Motor neuron (in vitro differentiated cells): Measurements from ENCODE around the gene PGLYRP4. TPM values are rescaled to one million over a fixed set of nuclear protein-coding genes. Genes with fewer than 3 reads are reported as not detected.
"Not testable (repeated sequence)": the region's sequence is repeated elsewhere in the genome, so short reads cannot be mapped to it uniquely, and the experiment has no call there.

Experiments
- ATAC-seq, 8 experiments: fragments of 200-7000 bp; cut with Tn5 transposase; replicated peaks in 6 of 8; 2 replicates each; pipeline ENCODE4 v1.8.0; 2021; ENCODE audit warnings: mild to moderate bottlenecking in 8 of 8, moderate library complexity in 8 of 8
- H3K27ac ChIP-seq, 2 donors: fragments of 250-450 bp; sonication (Bioruptor Pico); 2 replicates each; pipeline ENCODE4 v1.9.0; 2021; ENCODE audit warnings: antibody characterized with exemption in 2 of 2, mild to moderate bottlenecking in 2 of 2, moderate library complexity in 1 of 2
- H3K4me1 ChIP-seq, 2 donors: fragments of 250-450 bp; sonication (Bioruptor Pico); replicated peaks in 1 of 2; 2 replicates each; pipeline ENCODE4 v1.6.1; 2021; ENCODE audit warnings: antibody characterized with exemption in 2 of 2, mild to moderate bottlenecking in 2 of 2, moderate library complexity in 1 of 2
- H3K4me3 ChIP-seq, 5 donors: fragments of 250-450 bp; sonication (Bioruptor Pico); 2 replicates each; pipeline ENCODE4 v1.9.0; 2021; ENCODE audit warnings: antibody characterized with exemption in 5 of 5, mild to moderate bottlenecking in 5 of 5, moderate library complexity in 4 of 5
- WGBS, 10 experiments: fragments of 450-650 bp; shearing (Covaris generic); methylation state at CpG; one replicate each; pipeline ENCODE4 v1.0.0; 2022; 5-methylcytosine and 5-hydroxymethylcytosine counted together
- in situ Hi-C, 9 experiments: fragments of 400-800 bp; cut with MboI; loops; one replicate each; pipeline ENCODE4 v1.15.0; 2021; ENCODE audit warnings: low sequenced_read_pairs in 9 of 9, low pct_unique_long_range_greater_than_20kb in 2 of 9; ENCODE audit not compliant: unreplicated experiment in 9 of 9
- total RNA-seq, 8 experiments: library from RNA; unstranded; fragments of 300-600 nt; gene quantifications; 2 replicates each; pipeline versions ENCODE4 v1.2.3 to v1.2.4, GENCODE V29; 2022

PGLYRP4 gene
- total RNA-seq, 8 experiments from 2014 or later = 0.17 to 0.66 TPM; not detected in 6

GRCh38 chr1:153340356-153340755 lies 8.3 kb downstream of the PGLYRP4 start:
- Histone ChIP-seq H3K4me1 (peaks cover 0 to 17% of the 10 kb centered on the region in 2 donors), H3K27ac (no peak overlapping the region), H3K4me3 (no peak overlapping the region)
- in situ Hi-C loops = no loop called here
- WGBS, 10 experiments = 80 to 100% (median 86%) methylated on average over 1 to 5 of the region's 10 CpGs; no CpG with 5 or more reads in 5 of the 10 experiments
- ATAC-seq = no peak

GRCh38 chr1:153339802-153340201 lies 8.8 kb downstream of the PGLYRP4 start:
- Histone ChIP-seq H3K4me3 (no peak overlapping the region), H3K27ac (no peak overlapping the region), H3K4me1 (peaks cover 0 to 17% of the 10 kb centered on the region in 2 donors)
- in situ Hi-C loops = no loop called here
- ATAC-seq = no peak
- 0 to 88% (median 56%) methylated on average over 2 to 6 of the region's 6 CpGs for WGBS, 10 experiments

GRCh38 chr1:153337980-153338853 lies 10.4 kb downstream of the PGLYRP4 start:
- in situ Hi-C loops = no loop called here
- Histone ChIP-seq H3K27ac (no peak overlapping the region), H3K4me3 (no peak overlapping the region), H3K4me1 (peaks cover 0 to 6% of the 10 kb centered on the region in 2 donors)
- ATAC-seq = no peak
- 18 to 92% (median 51%) methylated on average over 1 to 8 of the region's 8 CpGs for WGBS, 10 experiments

- Histone ChIP-seq H3K4me1 (no peaks in the 10 kb centered on the region), H3K4me3 (no peak overlapping the region), H3K27ac (no peak overlapping the region)
- peak in 2 of 8 experiments; percentile 23 to 24 for ATAC-seq
- in situ Hi-C loops = no loop called here
Observed at GRCh38 chr1:153336650-153337049, 12.0 kb downstream of the PGLYRP4 start.

GRCh38 chr1:153333902-153334301 lies 14.7 kb downstream of the PGLYRP4 start:
- WGBS, 10 experiments = 0 to 93% (median 75%) methylated on average over 1 of the region's 1 CpG; no CpG with 5 or more reads in 3 of the 10 experiments
- Histone ChIP-seq H3K4me3 (no peak overlapping the region), H3K4me1 (no peaks in the 10 kb centered on the region), H3K27ac (no peak overlapping the region)
- no peak for ATAC-seq
- in situ Hi-C loops = no loop called here

GRCh38 chr1:153324912-153325311 lies 23.7 kb downstream of the PGLYRP4 start:
- H3K4me1 ChIP-seq = no peaks in the 10 kb centered on the region
- H3K27ac ChIP-seq = no peak overlapping the region
- no peak overlapping the region for H3K4me3 ChIP-seq
- ATAC-seq = no peak
- in situ Hi-C loops = no loop called here

GRCh38 chr1:153322568-153322967 lies 26.1 kb downstream of the PGLYRP4 start:
- in situ Hi-C loops = no loop called here
- Histone ChIP-seq H3K4me1 (no peaks in the 10 kb centered on the region), H3K27ac (no peak overlapping the region), H3K4me3 (no peak overlapping the region)
- WGBS, 10 experiments = 0 to 5% (median 0%) methylated on average over 1 of the region's 1 CpG; no CpG with 5 or more reads in 1 of the 10 experiments
- no peak for ATAC-seq

- H3K4me1 ChIP-seq, ATAC-seq, H3K4me3 ChIP-seq, in situ Hi-C loops, H3K27ac ChIP-seq: not testable (repeated sequence)
- 18 to 83% (median 71%) methylated on average over 1 to 7 of the region's 7 CpGs for WGBS, 10 experiments
Observed at GRCh38 chr1:153318145-153318544, 30.5 kb downstream of the PGLYRP4 start.

GRCh38 chr1:153316013-153316412 lies 32.6 kb downstream of the PGLYRP4 start:
- H3K4me1 ChIP-seq, ATAC-seq, H3K27ac ChIP-seq, in situ Hi-C loops, H3K4me3 ChIP-seq: not testable (repeated sequence)

- H3K4me1 ChIP-seq, ATAC-seq, H3K4me3 ChIP-seq, H3K27ac ChIP-seq, in situ Hi-C loops: not testable (repeated sequence)
Observed at GRCh38 chr1:153314388-153314787, 34.3 kb downstream of the PGLYRP4 start.

- in situ Hi-C loops = no loop called here
- H3K4me3 ChIP-seq = no peak overlapping the region
- 66 to 92% (median 84%) methylated on average over 1 to 2 of the region's 2 CpGs; no CpG with 5 or more reads in 6 of the 10 experiments for WGBS, 10 experiments
- H3K27ac ChIP-seq = no peak overlapping the region
- no peak for ATAC-seq
- no peaks in the 10 kb centered on the region for H3K4me1 ChIP-seq
Observed at GRCh38 chr1:153313288-153313687, 35.4 kb downstream of the PGLYRP4 start.

- Histone ChIP-seq H3K27ac (no peak within 1 kb of the TSS), H3K4me3 (no peak within 1 kb of the TSS), H3K4me1 (no peaks in the 10 kb centered on the region)
- no peak for ATAC-seq
- WGBS, 10 experiments = 0 to 57% (median 23%) methylated on average over 1 to 3 of the region's 4 CpGs; no CpG with 5 or more reads in 4 of the 10 experiments
- in situ Hi-C loops = no loop called here
Observed at GRCh38 chr1:153312570-153313186, 36.0 kb downstream of the PGLYRP4 start, which contains the start of gene PGLYRP3. PGLYRP3 (minus strand) TSS chr1:153312952; CDS start chr1:153310665, 2,287 bp downstream.

GRCh38 chr1:153310526-153310925 lies 38.1 kb downstream of the PGLYRP4 start:
- Histone ChIP-seq H3K4me1 (no peaks in the 10 kb centered on the region), H3K4me3 (no peak overlapping the region), H3K27ac (no peak overlapping the region)
- 0 to 66% (median 29%) methylated on average over 1 to 7 of the region's 7 CpGs for WGBS, 10 experiments
- ATAC-seq = no peak
- in situ Hi-C loops = no loop called here
